Measurements from ENCODE around the gene CKLF.

DNA sequence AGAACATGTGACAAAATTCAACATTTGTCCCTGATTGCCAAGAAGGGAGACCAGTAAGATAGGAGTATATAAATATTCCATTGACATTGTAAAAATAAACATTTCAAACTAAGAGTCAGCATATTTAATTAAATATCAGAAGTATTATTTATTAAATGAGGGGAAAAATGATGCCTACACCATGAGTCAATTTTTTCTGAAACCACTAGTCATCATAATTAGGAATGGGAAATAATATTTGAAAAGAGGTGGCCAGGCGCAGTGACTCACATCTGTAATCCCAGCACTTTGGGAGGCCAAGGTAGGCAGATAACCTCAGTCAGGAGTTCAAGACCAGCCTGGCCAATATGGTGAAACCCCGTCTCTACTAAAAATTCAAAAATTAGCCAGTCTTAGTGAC is 16.0 kb downstream of the CKLF start:
- TF ChIP-seq, protein P1, sequence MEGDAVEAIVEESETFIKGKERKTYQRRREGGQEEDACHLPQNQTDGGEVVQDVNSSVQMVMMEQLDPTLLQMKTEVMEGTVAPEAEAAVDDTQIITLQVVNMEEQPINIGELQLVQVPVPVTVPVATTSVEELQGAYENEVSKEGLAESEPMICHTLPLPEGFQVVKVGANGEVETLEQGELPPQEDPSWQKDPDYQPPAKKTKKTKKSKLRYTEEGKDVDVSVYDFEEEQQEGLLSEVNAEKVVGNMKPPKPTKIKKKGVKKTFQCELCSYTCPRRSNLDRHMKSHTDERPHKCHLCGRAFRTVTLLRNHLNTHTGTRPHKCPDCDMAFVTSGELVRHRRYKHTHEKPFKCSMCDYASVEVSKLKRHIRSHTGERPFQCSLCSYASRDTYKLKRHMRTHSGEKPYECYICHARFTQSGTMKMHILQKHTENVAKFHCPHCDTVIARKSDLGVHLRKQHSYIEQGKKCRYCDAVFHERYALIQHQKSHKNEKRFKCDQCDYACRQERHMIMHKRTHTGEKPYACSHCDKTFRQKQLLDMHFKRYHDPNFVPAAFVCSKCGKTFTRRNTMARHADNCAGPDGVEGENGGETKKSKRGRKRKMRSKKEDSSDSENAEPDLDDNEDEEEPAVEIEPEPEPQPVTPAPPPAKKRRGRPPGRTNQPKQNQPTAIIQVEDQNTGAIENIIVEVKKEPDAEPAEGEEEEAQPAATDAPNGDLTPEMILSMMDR (IDR thresholded peaks at IDR 0.05): no peak
- TF ChIP-seq POLR2A (IDR thresholded peaks at IDR 0.05): no peak

All from adrenal gland (tissue), 5 donors.